Amygdala (tissue), 56 donors: ENCODE results near the gene PDK1.

Experiments used
- DNase-seq, 56 donors: peaks; one replicate each; lab custom pipeline; 2025; lab: John Stamatoyannopoulos, UW

The PDK1 gene

DNA sequence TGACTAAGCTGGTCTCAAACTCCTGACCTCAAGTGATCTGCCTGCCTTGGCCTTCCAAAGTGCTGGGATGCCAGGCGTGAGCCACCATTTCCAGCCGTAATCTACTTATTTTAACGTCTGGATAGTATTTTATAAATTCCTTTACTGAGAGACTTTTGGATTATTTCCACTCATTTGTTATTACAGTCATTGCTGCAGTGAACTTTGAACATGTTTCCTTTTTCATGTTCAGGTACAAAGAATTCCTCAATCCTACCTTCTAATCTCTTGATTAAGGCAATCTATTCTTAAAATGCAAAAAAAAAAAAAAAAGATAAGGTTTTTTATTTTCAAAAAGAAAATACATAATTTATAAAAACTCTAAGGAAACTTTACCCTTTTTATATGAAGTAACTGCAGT lies 78.6 kb downstream of the PDK1 start:
- no peak for DNase-seq

DNA sequence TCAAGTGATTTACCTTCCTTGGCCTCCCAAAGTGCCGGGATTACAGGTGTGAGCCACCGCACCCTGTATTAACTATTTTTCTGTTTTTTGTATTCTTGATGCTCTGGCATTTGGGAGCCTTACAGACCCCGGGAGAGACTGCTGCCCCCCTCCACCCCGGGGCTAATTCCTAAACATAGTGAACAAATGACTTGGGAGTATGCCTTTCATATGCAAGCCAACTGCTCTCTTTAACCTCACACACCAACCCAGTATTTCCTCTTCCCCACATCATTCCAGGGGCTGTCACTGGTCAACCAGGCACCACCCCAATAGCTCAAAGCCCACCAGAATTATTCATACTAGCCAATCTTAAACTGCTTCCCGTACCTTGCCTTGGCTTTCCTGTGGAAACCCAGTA lies 79.7 kb downstream of the PDK1 start:
- DNase-seq, result no peak

DNA sequence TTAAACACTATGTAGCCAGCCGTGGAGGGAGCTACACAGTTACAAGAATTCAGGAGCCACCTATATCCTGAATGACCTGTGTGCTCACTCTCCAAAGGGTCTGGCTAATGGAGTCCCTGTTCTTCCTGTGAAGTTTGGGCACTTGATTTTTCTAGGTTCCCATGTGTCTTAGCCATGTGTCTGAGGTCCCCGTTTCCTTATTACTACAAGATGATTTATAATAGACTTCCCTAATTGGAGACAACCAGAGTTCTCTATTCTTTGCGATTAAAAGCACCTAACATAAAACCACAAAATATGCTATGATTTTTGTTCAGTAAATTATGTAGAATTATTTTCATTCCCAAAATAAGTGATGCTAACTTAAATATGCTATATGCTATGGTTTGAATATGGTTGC lies 83.4 kb downstream of the PDK1 start:
- DNase-seq, result no peak

DNA sequence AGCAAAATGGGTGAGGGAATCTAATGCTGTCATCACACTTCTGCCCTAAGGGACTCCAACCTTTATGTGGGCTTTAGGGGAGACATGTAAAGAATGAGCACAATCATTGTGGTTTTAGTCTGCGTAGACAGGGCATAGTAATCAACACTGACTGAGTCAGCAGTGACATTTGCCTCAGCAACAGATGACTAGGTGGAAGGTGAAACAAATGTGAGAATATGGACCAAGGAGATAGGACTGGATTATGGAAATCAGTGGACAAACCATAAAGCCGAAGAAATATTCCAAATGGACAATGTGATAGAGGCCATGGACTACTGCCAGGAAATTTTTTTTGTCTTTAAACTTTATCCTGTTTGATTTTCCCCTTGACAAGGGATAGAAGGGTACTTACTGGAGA lies 83.9 kb downstream of the PDK1 start:
- DNase-seq, result no peak

DNA sequence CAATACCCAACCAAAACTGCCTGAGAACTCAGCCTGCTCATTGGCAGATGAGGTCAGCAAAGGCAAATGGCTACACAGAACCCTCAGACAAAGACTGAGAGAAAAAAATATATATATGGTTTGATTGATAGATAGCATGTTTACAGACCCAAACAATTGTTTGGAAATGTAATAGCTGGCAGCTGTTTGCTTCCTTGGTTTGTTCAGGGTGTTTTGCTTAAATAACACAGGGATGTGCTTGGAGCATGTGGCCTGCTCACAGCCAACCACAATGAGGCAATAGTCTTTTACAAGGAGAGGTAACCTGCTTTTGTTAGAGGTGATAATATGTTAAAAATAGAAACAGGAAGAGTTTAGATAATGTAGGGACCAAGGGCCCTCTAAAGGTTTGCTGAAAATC lies 84.5 kb downstream of the PDK1 start:
- no peak for DNase-seq

DNA sequence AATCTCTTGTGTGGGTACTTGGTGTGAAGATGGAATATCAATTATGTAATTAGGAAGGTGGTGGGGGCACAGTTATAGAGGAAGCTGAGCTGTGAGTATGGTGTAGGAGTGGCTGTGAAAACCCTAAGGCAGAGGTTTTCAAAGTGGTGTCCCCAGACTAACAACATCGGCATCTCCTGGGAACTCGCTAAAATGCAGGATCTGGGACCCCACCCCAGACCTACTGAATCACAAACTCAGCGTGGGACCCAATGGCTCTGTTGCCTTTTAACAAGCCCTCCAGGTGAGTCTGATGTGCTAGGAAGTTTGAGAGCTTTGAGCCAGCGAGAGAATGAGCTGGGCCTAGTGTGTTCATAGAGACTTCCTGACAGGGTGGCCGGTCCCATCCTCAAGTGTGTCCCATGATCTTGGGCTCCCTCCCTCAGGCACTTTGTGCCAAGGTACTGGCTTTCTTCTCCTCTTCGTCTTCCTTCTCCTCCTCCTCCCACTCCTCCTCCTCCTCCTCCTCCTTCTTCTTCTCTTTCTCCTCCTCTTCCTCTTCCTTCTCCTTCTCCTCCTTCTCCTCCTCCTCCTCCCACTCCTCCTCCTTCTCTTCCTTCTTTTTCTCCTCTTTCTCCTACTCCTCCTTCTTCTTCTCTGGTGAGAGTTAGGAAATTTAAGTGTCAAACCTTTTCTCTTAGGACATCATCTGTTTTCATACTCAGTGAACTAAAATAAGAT lies 86.6 kb downstream of the PDK1 start:
- no peak for DNase-seq

DNA sequence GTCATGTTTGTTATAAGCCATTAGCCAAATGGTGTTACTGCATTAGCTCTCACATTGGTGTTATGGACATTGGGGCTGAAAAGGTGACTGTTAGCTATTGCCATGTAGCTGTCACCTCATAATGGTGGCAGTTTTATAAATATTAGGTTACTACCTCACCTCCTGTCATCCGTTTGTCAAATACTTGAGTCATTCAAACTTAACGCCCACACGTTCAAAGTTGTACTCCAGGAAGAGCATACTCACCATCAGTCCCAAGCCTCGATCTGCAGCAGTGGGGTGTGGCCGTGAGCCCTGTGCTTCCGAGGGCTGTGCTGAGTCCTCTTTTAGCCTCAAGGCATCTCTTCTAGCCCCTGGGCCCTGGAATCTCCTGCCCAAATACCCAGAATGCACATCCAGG lies 87.3 kb downstream of the PDK1 start:
- DNase-seq, result no peak

DNA sequence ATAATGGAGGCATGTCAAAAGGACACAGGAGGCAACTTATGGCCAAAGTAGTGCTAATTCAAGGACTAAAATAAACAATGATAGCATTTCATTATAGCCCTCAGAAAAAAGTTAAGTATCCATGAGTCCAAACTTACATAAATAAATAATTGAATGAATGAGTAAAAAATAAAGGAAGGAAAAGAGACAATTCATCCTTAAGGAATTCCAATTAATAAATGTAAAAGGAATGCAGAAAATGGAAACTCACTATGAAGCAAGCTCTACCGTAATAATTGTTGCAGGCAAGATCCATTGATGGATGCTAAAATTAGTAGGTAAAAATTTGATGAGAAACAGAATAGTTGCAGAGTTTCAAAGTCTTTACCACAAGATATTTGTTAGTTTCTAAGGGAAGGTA lies 91.5 kb downstream of the PDK1 start:
- no peak for DNase-seq

DNA sequence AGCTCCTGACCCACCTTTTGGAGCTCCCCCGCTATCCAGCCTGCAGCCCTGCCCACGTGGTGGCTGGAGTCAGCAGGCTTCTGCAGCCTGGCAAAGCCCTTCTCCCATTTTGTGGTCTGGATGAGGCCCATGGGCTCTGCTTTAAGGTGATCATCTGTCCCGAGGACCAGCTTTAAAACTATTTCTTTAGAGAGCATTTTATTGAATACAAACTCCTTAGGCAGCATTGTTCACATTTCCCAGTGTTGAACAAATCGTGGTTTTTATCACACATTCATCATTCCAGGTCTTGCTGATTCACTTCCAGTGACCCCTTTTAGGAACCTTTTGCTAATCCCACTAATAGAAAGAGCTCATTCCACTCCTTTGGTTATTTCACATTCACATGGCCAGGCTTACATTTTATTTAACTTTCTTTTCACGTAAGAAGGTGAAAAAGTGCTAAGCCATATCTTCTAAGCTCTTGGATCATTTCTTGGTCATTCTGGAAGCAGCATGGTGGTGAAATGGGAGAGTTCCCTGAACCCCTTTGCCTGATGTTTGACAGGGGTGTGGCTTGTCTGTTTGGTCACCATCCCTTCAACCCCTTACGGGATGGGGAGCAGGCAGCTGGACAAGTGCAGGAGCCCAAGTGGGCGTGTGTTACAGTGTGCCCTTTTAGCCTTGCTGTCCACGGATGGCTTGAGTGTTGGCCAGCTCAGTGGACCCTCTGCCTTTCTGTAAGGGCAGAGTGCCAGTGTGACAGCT lies 99.4 kb downstream of the PDK1 start:
- no peak for DNase-seq

DNA sequence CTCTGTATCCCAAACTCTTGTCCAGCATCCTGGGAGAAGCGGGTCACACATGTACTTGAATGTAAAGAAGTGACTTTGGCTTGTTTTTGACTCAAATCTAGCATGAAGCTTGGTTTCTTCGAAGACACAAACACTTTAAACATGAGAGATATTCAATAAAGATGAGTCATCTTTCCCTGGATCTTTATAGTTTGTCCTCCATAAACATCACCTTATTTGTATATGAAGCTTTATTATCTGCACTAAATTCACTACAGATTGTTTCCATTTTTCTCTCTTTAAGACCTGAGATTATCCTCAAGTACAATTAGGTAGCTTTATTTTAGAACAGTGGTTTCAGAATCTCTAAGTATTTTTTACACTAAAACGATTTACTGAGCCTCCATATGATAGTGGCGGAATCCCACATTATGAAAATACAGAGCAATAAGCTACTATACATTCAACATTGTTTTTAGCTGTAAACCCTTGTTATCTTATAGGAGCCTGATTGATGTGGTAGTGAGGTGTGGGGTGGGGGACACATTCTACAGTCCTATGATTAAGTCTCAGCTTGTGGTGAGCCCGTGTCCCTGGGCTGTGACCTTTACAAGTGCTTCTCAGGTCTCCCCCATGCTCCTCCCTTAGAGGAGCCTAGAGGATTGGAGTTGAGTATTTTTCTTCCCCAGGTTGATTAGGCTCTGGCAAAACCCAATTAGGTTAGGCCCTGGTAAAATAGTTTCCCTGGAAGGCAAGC lies 100.1 kb downstream of the PDK1 start:
- no peak for DNase-seq
